Frontal cortex (tissue), 4 donors: ENCODE measurements around the gene NPHP4. TPM values are rescaled to one million over a fixed set of nuclear protein-coding genes. Genes with fewer than 3 reads are reported as not detected.

Experiments used
- DNase-seq, 2 donors: peaks; one replicate each; pipeline ENCODE4 v3.0.0; 2012; ENCODE audit warnings: low spot score in 2 of 2
- FAIRE-seq: peaks from 2 replicates; lab custom pipeline; 2012; peaks lifted over from hg19 to GRCh38; lab: Jason Lieb, UNC
- total RNA-seq: library from RNA; depleted of rRNA; stranded (reverse); fragments of >200 nt; gene quantifications from one replicate; pipeline ENCODE4 v1.2.3, GENCODE V29; 2014
- donor health status: control.
- donor health status: control.
- donor health status: control.

Gene NPHP4
- total RNA-seq, 1 donor from 2014 or later = 8.2 TPM

DNA sequence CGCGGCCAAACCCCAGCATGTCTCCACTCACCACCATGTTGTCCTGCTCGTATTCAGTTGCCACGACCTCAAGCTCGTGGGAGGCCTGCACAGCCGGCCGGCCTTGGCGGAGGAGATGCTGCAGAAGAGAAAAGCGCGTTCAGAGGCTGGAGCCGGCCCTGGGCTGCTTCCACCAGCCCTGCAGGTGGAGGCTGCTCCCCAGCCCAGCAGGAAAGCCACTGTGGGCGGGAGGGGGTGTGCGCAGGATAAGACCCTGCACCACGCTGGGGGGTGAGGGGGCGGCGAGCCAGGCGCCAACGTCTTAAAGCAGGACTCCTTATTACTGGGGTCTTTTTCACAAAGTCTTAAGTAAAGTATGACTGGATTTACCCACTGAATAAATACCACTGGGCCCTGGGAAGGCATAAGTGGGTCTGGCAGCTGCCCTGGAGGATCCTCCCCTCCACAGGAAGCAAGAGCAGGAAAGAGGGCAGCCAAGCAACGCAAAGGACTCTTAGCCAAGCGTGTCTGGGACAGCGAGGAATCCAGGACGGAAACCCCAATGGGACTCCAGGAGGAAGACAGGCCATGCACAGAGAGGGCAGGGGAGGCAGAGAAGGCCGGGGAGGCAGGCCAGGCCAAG, 104.8 kb downstream of the NPHP4 start:
- DNase-seq = no peak

DNA sequence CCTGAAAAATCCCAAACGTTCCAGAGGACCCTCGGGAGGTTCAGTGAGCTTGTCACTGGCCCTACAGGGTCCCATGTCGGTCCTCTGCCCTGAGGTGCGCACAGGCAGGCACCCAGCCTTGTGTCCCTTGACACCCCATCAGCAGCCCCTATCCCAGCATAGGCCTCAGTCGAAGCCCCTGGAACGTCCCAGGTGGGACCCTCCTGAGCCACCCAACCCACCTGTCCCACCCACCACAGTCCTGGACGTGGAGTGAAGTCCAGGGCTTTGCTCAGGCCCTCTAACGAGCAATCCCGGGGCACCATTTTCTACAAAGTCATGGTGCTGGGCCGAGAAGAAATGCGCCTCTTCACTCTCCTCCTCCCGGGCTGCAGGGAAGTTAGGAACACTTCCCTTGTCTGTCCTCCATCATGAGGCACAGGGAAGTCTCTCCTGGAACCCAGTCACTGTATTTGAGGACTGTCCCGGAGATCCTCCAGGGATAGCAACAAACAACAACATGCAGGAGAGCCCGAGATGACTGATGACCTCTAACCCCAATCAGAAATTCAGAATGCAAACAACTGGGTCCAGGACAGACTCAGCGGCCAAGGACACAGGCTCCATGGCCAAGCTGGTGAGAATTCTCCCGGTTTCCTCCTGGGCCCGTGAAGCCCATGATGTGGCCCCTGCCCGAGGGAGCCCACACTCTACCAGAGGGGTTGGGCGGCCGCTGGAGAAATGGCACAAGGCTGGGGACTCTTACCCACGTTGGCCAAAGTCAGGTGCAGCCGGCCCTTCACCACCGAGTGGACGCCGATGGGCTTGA, 105.5 kb downstream of the NPHP4 start:
- FAIRE-seq (no peak), DNase-seq (no peak)

More for the DNA sequence above, 104.8 kb downstream of the NPHP4 start:
- FAIRE-seq = no peak

DNA sequence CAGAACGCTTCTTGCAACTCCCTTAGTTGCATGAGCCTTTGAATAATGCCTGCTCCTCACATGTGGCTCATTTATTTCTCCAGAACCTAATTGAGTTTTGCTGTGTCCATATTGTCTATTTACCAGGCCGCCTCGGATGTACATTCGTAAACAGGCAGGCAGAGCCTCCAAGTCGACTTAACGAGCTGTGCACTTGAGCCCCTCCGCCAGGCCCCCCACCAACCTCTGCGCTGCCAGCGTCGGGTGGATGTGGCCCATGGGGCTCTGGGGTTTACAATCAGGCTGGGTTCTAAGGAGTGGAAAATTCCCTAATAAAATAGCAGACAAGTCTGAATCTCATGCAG, 106.1 kb downstream of the NPHP4 start:
- FAIRE-seq (no peak), DNase-seq (no peak)

DNA sequence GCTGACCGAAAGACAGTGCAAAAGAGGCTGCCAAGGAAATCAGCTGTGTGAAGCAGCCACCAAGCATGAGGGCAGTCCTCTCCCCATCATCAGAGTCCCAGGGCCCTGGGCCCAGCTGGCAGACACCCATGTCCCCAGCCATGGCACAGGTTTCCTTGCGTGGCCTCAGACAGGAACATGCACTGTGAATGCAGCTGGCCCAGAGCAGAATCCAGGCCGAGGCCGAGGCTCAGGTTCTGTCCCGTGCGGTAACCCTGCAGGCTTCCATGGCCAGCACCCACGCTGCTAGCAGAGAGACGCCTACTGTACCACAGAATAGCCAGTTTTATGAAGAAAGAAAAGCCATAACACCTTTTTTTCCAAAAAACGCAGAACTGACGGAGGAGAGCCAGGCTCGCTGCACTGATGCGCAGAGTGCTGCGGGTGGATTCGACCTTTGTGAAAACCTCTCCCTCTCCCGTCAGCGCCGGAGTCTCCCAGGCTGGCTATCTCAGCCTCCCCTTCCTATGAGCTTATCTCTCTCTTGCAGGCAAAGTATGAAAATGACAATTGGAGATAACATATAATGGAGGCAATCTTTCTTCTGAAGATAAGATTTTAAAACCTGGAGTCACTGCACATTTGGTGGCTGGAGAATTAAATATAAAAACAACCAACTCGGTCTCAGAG, 106.6 kb downstream of the NPHP4 start:
- FAIRE-seq (no peak), DNase-seq (no peak)

DNA sequence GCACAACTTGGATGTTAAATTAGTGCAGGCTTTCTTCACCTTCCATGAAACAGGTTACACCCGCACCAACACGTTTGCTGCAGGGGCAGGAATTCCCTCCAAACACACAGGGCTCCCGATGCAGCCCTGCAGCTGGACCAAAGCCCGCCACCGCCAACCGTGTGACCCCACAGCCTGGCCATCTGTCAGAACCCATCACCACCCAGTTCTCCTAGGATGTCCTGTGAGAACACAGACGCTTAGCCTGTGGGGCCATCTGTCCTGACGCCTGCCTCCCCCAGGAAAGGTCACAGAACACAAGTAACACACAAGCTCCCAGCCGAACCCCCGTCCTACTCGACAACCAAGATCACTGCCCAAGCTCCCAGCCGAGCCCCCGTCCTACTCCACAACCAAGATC, 108.1 kb downstream of the NPHP4 start:
- DNase-seq (no peak), FAIRE-seq (no peak)

DNA sequence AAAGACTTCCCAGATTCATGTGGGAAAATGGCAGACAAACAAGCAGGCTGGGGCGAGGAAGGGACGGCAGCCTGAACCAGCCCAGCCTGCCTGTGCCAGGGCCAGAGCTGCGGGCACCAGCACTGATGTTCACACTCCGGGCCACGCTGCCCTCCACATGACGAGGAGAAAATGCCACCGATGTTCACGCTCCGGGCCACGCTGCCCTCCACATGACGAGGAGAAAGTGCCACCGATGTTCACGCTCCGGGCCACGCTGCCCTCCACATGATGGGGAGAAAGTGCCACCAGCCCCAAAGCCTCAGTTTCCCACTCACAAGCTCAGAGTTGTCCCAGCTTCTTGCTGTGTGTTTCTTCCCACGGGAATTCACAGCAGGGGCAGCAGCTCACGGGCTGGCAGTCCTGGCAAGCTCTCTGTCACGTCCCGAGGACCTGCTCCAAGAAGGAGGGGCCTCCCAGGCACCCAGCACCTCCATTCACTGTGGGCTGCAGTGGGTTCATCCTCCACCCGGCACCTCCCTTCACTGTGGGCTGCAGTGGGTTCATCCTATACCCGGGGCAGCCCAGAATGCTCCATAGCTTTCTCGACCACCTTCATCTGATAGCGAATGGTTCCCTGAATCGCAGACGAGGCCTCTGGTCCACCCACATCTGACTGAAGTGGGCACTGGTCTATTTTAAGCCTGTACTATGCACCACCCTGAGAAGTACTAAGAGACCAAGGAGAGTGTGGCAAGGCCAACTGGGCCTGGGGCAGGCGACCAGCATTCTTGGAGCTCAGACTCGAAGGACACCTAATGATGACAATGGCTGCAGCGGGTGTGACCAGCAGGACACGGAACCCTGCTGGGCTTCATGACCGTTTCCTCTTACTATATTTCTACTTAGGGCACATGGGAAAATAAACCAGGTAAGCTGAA, 108.8 kb downstream of the NPHP4 start:
- FAIRE-seq = no peak

DNA sequence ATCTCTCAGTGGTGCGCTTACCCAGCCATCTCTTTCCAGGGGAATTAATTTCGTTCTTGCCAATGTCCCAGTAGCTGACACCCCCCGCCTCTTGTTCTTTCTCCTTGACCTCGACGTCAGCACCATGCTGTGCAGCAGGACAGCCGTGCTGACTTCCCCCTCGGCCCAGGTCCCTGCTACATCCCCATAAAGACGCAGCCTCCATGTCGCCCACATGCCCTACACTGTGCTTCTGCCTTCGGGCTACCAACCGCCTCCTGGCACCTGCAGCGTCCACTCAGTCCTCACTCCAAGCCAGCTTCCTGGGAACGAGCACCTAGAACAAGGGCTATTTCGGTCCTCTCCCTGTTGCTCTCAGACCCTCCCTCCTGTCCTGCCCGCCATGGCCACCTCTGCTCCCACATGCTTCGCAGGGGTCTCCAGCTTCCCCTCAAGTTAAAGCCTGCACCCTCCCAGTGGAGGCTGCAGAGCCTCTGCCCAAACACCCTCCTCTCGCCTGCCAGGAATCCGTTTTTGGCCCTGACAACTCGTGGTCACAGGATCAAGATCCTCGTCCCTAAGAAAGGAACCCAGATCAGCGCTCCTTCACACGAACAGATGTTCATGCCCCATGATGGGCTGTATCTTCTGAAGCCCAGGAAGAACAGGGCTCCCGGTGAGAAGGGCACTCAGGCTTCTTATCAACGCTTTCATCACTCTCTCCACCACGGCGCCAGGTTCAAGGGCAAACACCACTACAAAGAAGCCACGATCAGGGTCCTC, 109.7 kb downstream of the NPHP4 start:
- DNase-seq (no peak), FAIRE-seq (no peak)

More for the DNA sequence above, 108.8 kb downstream of the NPHP4 start:
- no peak for DNase-seq

DNA sequence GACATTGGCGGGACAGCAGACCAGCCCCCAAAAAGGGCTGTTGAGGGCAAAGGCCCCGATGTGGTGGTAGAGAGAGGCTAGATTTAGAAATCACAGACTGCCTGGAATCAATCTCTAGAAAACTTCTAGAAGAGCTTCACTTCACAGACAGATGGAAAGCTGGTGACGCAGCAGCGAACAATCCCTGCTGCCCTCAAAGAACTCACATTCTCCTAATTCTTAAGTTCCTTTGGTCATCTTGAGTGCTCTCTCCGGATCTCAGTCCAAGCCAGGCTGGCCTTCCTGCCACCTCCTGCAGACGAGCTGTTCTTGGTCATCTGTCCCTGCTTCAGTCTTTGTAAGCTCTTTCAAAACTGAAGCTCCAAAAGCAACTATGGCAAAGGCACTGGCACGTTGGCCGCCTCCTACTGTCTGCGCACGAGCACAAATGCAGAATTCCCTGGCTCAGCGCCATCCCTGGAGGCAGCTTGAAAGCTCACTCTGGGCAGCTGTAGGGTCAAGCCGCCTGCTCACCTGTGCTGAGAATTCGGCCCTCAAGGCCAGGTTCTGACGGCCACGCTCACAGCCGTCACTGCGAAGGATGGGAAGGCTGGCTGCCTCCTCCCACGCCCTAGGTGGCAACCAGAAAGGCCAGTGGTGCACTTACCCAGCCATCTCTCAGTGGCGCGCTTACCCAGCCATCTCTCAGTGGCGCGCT, 110.6 kb downstream of the NPHP4 start:
- no peak for FAIRE-seq
- DNase-seq = no peak

DNA sequence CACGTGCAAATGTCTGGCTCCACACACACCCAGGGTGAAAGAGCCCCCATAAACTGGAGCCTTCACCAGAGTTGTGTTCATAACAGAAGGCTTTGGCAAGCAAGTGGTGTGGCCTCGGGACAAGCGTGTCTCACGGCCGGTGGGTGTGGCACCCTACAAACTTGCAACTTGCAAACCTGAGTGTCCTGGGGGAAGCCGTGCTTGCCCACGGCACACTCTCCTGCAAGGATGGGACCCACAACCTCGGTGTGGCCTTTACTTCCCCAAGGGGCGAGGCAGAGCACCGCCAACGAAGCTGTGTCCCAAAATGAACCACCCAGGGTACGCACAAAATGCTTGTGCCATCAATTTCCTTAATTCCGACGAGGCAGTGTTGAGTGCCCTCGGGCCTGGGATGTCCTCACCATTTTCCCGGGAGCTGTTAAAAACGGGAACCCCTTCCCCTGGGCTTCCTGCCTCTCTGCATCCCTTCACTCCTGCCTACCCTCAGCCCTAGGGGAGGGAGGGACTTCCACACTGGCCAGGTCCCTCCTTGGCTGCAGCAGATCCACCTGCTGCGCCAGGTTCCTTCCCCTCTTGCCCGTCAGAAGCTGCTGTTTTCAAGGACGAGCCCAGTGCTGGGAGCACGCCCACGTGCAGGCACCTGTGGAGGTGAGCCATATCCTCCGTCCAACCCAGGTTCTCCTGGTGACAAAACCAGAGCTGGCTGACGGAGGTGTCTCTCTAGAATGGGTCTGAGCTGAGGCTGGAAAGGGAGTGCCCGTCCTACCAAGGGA, 111.4 kb downstream of the NPHP4 start:
- DNase-seq = no peak
- FAIRE-seq = no peak

DNA sequence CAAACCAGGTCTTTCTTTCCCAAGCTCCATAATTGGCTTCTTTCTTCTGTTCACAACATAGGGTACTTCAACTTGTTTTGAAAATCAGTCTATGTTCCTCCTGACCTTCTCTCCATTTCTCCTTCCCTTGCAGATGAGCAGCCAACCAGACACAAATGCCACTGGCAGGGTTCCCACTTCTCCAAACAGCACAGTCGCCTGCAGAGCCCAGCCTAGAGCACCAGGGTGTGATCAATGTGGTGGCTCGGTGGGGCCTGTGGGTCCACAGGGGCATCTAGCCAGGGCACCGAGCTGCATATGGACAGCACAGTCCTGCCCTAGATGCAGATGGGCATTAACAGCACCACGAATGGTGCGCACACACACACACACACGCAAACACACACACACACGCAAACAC, 112.8 kb downstream of the NPHP4 start:
- FAIRE-seq = no peak
- no peak for DNase-seq

DNA sequence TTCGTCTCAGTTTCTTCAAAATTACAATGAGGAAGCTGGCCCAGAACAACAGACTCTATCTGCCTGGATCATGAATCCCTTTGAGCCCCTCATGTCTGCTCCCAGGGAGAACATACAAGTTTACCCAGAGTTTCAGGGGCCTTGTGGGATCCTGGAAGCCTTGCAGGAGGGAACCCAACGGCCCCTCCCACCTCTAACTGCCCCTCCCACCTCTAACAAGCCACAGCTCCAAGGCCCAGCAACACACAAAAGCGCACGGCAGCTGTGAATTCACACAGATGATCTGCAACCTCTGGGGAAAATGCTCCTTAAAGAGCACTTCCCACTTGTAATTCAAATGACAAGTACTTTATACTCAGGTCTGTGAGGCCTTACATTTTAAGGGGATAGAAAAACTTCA, 113.3 kb downstream of the NPHP4 start:
- DNase-seq (no peak), FAIRE-seq (no peak)

DNA sequence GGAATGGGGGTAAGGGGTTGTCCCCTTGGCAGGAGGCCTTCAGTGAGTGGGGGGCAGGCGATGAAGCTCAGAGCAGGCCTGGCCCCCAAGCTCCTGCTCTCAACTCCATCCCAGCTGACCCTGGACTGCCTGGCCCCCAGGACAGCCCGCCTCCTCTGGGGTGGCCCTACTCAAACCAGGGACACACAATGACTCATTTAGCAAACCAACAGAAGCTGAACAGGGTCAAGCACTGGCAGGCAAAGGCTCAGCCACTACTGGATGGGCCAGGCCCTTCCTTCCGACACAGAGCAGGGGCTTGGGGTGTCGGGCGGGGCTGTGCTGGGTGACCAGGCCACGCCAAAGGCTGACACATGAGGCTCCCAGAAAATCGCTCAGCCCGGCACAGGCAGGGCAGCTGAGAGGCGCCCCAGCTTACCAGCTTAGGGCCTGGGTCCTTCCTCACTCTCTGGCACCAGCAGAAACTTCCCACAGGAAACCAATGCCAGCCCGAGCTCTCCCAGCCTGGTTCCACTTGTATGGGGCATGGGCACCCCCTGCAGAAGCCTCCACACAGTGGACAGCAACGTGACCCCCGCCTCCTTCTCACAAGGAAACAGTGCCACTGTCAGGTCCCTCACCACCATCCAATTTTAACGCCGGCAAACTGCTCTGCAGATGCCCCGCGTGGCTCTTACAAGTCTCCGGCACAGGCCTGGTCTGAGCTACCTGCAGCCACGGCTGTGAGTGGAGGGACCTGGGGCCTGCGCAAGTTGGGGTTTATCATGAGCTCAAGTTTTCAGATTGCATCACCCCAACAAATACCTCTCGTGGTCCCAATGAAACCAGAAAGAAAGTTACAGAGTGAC, 114.3 kb downstream of the NPHP4 start:
- no peak for FAIRE-seq
- DNase-seq = no peak

DNA sequence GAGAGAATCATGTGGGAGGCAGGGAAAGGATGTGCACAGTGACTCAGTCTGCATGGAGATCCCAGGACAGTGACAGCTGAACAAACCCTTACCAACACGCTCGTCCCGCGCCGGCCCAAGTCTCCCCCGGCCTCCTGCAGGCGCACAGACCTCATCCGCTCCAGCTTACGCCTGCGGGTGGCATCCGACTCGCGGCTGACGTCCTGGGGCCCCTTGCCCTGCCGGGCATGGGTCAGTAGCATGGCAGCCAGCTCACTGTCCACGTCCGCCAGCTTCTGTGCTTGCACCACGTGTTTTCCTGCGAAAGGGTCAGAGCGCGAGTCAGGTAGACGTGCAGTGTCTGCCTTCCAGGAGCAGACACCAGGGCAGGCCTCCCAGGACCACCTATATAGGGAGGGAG, 115.2 kb downstream of the NPHP4 start:
- no peak for FAIRE-seq
- no peak for DNase-seq

DNA sequence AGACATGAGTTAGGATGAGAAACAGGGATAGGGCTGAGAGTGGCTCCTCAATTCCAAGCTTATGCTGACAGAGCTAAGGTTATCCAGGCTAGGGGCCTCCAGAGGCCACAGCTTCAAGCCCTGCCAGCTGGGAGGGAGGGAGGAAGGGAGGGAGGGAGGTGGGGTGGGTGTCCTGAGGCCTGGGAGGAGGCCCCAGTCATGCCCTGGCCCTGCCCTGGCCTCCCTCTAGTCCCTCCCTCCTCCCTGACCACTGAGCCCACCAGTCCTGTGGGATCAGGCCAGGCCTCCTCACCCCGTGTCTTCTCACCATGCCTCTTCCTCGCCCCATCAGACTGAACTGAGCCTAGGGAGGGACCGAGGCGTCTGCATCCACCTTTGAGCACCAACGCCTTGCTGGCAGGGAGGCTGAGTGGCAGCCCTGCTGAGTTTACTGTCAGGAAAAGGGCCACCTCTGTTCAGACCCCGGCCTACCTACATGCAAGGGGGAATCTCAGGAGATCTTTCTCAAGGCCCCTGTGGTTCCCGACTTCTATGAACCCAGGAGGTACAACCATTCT, 116.1 kb downstream of the NPHP4 start:
- no peak for FAIRE-seq

DNA sequence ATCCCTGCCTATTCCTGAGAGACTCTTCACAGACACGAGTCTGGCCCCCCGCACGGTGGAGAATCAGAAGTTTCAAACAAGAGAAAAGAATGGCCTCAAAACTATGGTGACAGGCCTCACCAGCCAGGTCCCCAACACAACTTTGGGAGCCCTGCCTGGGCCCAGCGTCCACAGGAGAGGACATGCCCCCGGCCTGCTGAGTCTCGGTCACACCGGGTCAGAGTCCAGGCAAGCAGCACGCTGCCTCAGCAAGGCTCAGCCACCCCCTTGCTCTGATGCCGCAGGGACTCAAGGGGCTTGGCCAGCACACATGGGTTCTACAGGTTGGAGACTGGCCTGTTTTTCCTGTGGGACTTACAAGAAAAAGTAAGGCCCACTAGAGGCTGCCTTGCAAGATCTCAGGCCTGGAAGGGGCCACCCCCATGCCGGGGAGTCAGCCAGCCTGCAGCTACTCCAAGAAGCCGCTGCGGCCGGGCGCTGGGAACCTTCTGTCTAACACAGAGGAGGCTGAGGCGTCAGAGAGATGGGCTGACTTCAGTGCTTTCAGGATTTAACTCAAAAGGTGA, 116.8 kb downstream of the NPHP4 start:
- DNase-seq = no peak
- FAIRE-seq = no peak

More for the DNA sequence above, 116.1 kb downstream of the NPHP4 start:
- DNase-seq = no peak

DNA sequence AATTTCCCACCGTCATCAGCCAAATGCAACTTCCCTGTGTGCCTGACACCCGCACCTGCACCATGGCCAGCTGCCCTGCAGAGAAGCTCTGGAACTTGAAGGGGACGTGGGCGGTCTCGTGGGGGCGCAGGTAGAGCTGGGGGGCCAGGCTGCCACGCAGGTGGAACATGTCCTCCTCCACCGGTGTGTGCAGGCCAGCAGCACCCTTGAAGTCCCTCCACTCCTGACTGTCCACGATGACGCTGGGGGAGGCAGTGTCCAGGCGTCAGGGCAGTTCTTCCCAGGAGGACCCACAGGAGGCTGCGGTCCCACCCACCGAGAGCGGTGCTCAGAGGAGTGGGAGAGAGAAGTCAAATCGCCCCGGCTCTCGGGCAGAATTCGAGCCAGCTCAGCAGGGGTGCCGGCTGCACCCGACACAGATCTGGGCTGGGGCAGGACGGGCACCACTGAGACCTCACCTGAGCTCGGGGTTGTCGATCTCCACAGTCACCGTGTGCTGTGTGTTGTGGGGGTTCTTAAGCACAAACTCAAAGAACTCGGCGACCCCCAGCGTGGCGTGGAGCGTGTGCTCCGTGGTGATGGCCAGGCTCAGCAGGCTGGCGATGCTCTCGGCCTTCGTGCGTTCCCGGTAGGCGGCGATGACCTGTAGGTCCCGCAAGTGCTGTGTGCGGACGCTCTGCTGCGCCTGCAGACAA, 117.7 kb downstream of the NPHP4 start:
- DNase-seq = no peak
- no peak for FAIRE-seq
